ENCODE measurements around the gene SPARCL1. TPM values are rescaled to one million over a fixed set of nuclear protein-coding genes. Genes with fewer than 3 reads are reported as not detected.
"Not testable (repeated sequence)": the region's sequence is repeated elsewhere in the genome, so short reads cannot be mapped to it uniquely, and the experiment has no call there.

Gene SPARCL1
- total RNA-seq, 2 experiments from 2014 or later, result not detected

- H3K9me3 Mint-ChIP-seq, H3K27me3 Mint-ChIP-seq, POLR2A ChIA-PET, H3K27ac Mint-ChIP-seq, CTCF ChIA-PET, DNase-seq, H3K4me3 Mint-ChIP-seq, H3K4me1 Mint-ChIP-seq: not testable (repeated sequence)
- peaks cover 29% of the 10 kb centered on the region for H3K36me3 Mint-ChIP-seq (ENCODE audit: low read depth)
These were observed 82.8 kb downstream of the SPARCL1 start for GRCh38 chr4:87446375-87446774.

- Mint-ChIP-seq H3K27me3 (no peaks in the 10 kb centered on the region), H3K9me3 (no peaks in the 10 kb centered on the region), H3K4me3 (no peak overlapping the region), H3K36me3 (ENCODE audit: low read depth) (peaks cover 25% of the 10 kb centered on the region), H3K27ac (no peak overlapping the region), H3K4me1 (no peaks in the 10 kb centered on the region)
- ChIA-PET CTCF (no interaction called here), POLR2A (no interaction called here)
- no peak for DNase-seq
These were observed 83.2 kb downstream of the SPARCL1 start for GRCh38 chr4:87445964-87446363.

DNA sequence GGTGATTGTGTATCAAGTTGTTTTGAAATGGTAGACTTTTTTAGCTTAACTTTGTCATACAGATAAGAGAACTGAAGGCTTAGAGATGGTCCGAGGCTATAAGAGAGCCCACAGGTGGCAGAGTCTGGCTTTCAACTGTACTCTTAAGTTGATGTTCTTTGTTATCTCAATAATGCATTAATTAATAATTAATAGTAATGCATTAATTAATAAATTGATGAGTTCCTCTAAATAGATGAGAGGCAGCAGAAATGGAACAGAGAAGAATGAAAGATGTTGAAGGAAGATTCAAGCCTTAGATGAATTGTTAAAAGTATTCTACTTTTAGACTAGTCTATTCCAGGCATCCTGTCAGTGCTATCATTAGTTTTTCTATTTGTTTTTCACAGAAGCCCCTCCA is 84.4 kb downstream of the SPARCL1 start:
- H3K27me3 Mint-ChIP-seq, result no peaks in the 10 kb centered on the region
- ChIA-PET POLR2A (no interaction called here), CTCF (no interaction called here)
- peaks cover 22% of the 10 kb centered on the region for H3K36me3 Mint-ChIP-seq (ENCODE audit: low read depth)
- no peak for DNase-seq
- H3K4me3 Mint-ChIP-seq, result no peak overlapping the region
- no peak overlapping the region for H3K27ac Mint-ChIP-seq
- H3K4me1 Mint-ChIP-seq, result no peaks in the 10 kb centered on the region
- H3K9me3 Mint-ChIP-seq, result no peaks in the 10 kb centered on the region

GRCh38 chr4:87442889-87443288 is 86.3 kb downstream of the SPARCL1 start:
- ChIA-PET CTCF (no interaction called here), POLR2A (no interaction called here)
- Mint-ChIP-seq H3K36me3 (ENCODE audit: low read depth) (peaks cover 30% of the 10 kb centered on the region), H3K27me3 (no peaks in the 10 kb centered on the region), H3K27ac (no peak overlapping the region), H3K9me3 (no peaks in the 10 kb centered on the region), H3K4me1 (no peaks in the 10 kb centered on the region), H3K4me3 (no peak overlapping the region)
- DNase-seq, result no peak

- ChIA-PET CTCF (no interaction called here), POLR2A (no interaction called here)
- Mint-ChIP-seq H3K4me3 (no peak overlapping the region), H3K27me3 (no peaks in the 10 kb centered on the region), H3K27ac (no peak overlapping the region), H3K36me3 (ENCODE audit: low read depth) (peaks cover 9% of the 10 kb centered on the region), H3K4me1 (peaks cover 6% of the 10 kb centered on the region), H3K9me3 (no peaks in the 10 kb centered on the region)
- no peak for DNase-seq
These were observed 95.8 kb downstream of the SPARCL1 start for GRCh38 chr4:87433342-87433741.

DNA sequence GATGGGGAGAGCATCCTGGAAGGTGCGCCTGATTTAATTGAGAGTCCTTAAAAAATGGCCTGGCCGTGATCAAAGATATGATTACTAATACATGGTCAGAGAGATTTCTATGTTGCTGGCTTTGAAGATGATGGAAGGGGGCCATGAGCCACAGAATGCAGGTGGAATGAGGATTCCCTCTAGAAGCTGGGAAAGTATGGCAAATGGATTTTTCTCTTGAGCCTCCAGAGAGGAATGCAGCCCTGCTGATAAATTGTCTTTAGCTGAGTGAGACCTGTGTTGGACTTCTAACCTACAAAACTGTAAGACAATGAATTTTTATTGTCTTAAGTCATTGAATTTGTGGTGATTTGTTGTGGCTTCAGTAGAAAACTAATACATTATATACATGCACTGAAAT is 99.1 kb downstream of the SPARCL1 start:
- no peak for DNase-seq
- Mint-ChIP-seq H3K4me1 (peaks cover 11% of the 10 kb centered on the region), H3K36me3 (ENCODE audit: low read depth) (peaks cover 5% of the 10 kb centered on the region), H3K27ac (no peak overlapping the region), H3K9me3 (no peaks in the 10 kb centered on the region), H3K4me3 (no peak overlapping the region), H3K27me3 (no peaks in the 10 kb centered on the region)
- ChIA-PET CTCF (no interaction called here), POLR2A (no interaction called here)

DNA sequence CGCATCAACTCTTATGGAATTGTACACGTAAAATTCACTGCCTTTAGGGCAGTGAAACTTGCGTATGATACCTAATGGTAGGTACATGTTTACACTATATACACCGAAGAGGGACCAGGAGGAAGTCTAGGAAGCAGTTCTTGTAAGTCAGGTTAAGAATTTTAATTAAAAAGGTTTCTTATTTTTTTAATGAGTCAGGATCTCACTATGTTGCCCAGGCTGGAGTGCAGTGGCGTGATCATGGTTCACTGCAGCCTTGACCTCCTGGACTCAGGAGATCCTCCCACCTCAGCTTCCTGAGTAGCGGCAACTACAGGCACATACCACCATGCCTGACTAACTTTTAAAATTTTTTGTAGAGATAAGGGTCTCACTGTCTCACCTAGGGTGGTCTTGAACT is 100.2 kb downstream of the SPARCL1 start:
- no peak overlapping the region for H3K27ac Mint-ChIP-seq
- no peak for DNase-seq
- CTCF ChIA-PET, result interaction anchor here (0.8 kb wide), 1 partner anchor 12 kb away, joined by 3 read pairs; no protein-coding TSS in a partner anchor
- peaks cover 19% of the 10 kb centered on the region for H3K4me1 Mint-ChIP-seq
- H3K36me3 Mint-ChIP-seq (ENCODE audit: low read depth), result peaks cover 3% of the 10 kb centered on the region
- no peaks in the 10 kb centered on the region for H3K27me3 Mint-ChIP-seq
- H3K4me3 Mint-ChIP-seq, result no peak overlapping the region
- POLR2A ChIA-PET, result no interaction called here
- H3K9me3 Mint-ChIP-seq, result no peaks in the 10 kb centered on the region

- no peak overlapping the region for H3K4me3 Mint-ChIP-seq
- H3K4me1 Mint-ChIP-seq, result peaks cover 26% of the 10 kb centered on the region
- H3K27me3 Mint-ChIP-seq, result no peaks in the 10 kb centered on the region
- POLR2A ChIA-PET, result no interaction called here
- CTCF ChIA-PET, result no interaction called here
- no peaks in the 10 kb centered on the region for H3K36me3 Mint-ChIP-seq (ENCODE audit: low read depth)
- DNase-seq, result no peak
- H3K9me3 Mint-ChIP-seq, result no peaks in the 10 kb centered on the region
- no peak overlapping the region for H3K27ac Mint-ChIP-seq
These were observed 101.7 kb downstream of the SPARCL1 start for GRCh38 chr4:87427518-87427868.

DNA sequence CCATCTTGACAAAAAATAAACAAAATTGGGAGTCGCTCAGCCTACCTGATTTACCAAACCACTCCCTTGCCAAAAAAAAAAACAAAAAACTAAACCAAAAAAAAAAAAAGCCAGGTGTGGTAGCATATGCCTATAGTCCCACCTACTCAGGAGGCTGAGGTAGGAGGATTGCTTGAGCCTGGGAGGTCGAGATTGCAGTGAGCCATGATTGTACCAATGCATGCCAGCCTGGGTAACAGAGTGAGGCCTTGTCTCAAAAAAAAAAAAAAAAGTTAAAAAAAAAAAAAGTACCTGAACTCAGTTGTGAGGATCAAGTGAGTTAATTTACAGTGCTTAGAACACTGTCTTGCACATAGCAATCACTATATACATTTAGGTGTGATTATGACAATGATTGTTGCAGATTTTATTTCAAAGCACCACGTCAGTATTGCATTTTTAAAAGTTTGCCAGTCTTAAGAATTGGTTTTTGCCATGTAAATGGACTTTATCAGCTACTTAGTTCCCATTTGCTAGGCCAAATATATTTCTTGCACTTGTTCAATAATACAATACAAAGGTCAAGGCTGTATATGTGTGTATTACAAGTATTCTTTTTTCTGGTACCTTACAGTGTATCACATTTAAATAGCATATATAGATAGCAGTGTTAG is 102.2 kb downstream of the SPARCL1 start:
- ChIA-PET POLR2A (no interaction called here), CTCF (no interaction called here)
- no peaks in the 10 kb centered on the region for H3K36me3 Mint-ChIP-seq (ENCODE audit: low read depth)
- H3K27me3 Mint-ChIP-seq, result no peaks in the 10 kb centered on the region
- H3K9me3 Mint-ChIP-seq, result no peaks in the 10 kb centered on the region
- H3K4me3 Mint-ChIP-seq, result no peak overlapping the region
- H3K27ac Mint-ChIP-seq, result no peak overlapping the region
- peaks cover 27% of the 10 kb centered on the region for H3K4me1 Mint-ChIP-seq
- no peak for DNase-seq

- H3K4me3 Mint-ChIP-seq, result no peak overlapping the region
- POLR2A ChIA-PET, result no interaction called here
- H3K27me3 Mint-ChIP-seq, result no peaks in the 10 kb centered on the region
- DNase-seq, result no peak
- H3K4me1 Mint-ChIP-seq, result peaks cover 35% of the 10 kb centered on the region
- H3K36me3 Mint-ChIP-seq (ENCODE audit: low read depth), result no peaks in the 10 kb centered on the region
- no peaks in the 10 kb centered on the region for H3K9me3 Mint-ChIP-seq
- H3K27ac Mint-ChIP-seq, result peak overlapping the region; percentile 2
- CTCF ChIA-PET, result interaction anchor here (0.7 kb wide), 1 partner anchor 274 kb away, joined by 4 read pairs; no protein-coding TSS in a partner anchor
These were observed 103.5 kb downstream of the SPARCL1 start for GRCh38 chr4:87425711-87426110.

DNA sequence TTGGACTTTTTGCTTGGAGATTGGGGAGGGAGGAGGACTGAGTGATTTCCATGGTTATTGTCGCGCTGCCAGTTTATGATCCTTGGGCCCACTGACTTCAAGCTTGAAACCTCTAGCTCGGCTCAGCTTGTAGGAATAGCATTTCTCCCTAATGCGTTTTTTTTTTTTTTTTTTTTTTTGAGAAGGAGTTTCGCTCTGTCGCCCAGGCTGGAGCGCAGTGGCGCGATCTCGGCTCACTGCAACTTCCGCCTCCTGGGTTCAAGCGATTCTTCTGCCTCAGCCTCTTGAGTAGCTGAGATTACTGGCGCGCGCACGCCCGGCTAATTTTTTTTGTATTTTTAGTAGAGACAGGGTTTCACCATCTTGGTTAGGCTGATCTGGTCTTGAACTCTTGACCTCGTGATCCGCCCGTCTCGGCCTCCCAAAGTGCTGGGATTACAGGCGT is 105.1 kb downstream of the SPARCL1 start:
- POLR2A ChIA-PET; H3K9me3 Mint-ChIP-seq; DNase-seq; H3K27me3 Mint-ChIP-seq; H3K36me3 Mint-ChIP-seq (ENCODE audit: low read depth): not testable (repeated sequence)
- Mint-ChIP-seq H3K4me3 (peak overlapping the region; percentile 88), H3K27ac (peak overlapping the region; percentile 68), H3K4me1 (peaks cover 32% of the 10 kb centered on the region)
- CTCF ChIA-PET, result interaction anchor here (0.6 to 0.7 kb wide), 3 partner anchors 33 to 362 kb away, joined by 3 to 4 read pairs (median 3); no protein-coding TSS in a partner anchor

Other genes with a start within 250 kb of the SPARCL1 start
- gene HSD17B13, start 206.5 kb downstream of the SPARCL1 start, total RNA-seq, result under 1 TPM in 1 of 2 experiments, not detected in 1; 0.07 TPM
- gene HSD17B11, start 138.2 kb downstream of the SPARCL1 start, total RNA-seq, result 10 to 100 TPM; 33.6 TPM
- 10 to 100 TPM; 11.7 to 11.9 TPM for gene NUDT9, start 106.8 kb downstream of the SPARCL1 start, total RNA-seq
- not detected for gene DSPP, start 79.2 kb upstream of the SPARCL1 start, total RNA-seq
- gene DMP1, start 120.9 kb upstream of the SPARCL1 start, total RNA-seq, result not detected